ENCODE results near the gene TCEANC2. TPM values are rescaled to one million over a fixed set of nuclear protein-coding genes. Genes with fewer than 3 reads are reported as not detected.
"Not testable (repeated sequence)": the region's sequence is repeated elsewhere in the genome, so short reads cannot be mapped to it uniquely, and the experiment has no call there.

Gene TCEANC2
- total RNA-seq, 3 donors from 2014 or later, result 4.3 to 6.1 (median 5.9) TPM

DNA sequence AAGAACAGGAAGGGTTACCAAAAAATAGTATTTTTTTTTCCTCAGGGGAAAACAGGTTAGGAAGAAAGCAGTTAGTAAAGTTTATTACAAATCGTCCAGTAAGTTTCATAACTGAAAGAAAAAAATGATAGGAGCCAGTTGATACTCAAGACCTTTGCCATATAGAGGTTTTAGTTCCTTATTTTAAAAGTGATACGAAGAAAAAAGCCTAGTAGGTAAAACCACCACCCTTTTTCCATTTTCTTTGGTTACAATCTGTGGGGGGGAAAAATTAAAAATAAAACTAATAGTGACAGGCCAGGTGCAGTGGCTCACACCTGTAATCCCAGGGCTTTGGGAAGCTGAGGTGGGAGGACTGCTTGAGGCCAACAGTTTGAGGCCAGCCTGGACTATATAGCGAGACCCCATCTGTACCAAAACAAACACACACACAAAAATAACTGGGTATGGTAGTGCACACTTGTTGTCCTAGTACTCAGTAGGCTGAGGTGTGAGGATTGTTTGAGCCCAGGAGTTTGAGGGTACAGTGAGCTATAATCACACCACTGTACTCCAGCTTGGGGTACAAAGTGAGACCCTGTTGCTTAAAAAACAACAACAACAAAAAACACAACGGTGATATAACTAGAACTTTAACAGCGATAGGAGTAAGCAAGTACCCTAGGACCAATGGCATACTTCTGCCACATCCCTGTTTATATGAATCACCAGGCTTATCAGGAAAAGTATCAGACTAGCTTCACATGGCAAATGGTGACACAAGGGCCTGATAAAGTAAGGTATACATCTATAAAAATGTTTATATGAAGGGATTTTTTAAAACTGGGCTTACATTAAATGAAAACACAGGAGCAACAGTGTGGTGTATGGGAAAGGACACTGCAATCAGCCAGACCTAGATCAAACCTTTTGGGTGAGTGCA is 5.8 kb upstream of the TCEANC2 start:
- H3K9me3 ChIP-seq, result no peaks in the 10 kb centered on the region
- no peak for DNase-seq (ENCODE audit: low spot score in 2 of 2)
- no peaks in the 10 kb centered on the region for H3K27me3 ChIP-seq
- H3K36me3 ChIP-seq, result no peaks in the 10 kb centered on the region
- H3K27ac ChIP-seq, result no peak overlapping the region
- H3K4me3 ChIP-seq, result no peak overlapping the region
- intact Hi-C loops (cut with DNase I; ENCODE audit: low total_unique reads), result no loop called here
- H3K4me1 ChIP-seq, result peaks cover 2 to 24% of the 10 kb centered on the region in 2 donors
- TF ChIP-seq POLR2A (IDR thresholded peaks at IDR 0.05) (no peak), POLR2AphosphoS5 (IDR thresholded peaks at IDR 0.05) (no peak)
- TF ChIP-seq, protein P1, sequence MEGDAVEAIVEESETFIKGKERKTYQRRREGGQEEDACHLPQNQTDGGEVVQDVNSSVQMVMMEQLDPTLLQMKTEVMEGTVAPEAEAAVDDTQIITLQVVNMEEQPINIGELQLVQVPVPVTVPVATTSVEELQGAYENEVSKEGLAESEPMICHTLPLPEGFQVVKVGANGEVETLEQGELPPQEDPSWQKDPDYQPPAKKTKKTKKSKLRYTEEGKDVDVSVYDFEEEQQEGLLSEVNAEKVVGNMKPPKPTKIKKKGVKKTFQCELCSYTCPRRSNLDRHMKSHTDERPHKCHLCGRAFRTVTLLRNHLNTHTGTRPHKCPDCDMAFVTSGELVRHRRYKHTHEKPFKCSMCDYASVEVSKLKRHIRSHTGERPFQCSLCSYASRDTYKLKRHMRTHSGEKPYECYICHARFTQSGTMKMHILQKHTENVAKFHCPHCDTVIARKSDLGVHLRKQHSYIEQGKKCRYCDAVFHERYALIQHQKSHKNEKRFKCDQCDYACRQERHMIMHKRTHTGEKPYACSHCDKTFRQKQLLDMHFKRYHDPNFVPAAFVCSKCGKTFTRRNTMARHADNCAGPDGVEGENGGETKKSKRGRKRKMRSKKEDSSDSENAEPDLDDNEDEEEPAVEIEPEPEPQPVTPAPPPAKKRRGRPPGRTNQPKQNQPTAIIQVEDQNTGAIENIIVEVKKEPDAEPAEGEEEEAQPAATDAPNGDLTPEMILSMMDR (IDR thresholded peaks at IDR 0.05), result no peak

- DNase-seq (ENCODE audit: low spot score in 2 of 2); H3K36me3 ChIP-seq; H3K27me3 ChIP-seq; H3K4me3 ChIP-seq; intact Hi-C loops (cut with DNase I; ENCODE audit: low total_unique reads); H3K27ac ChIP-seq; H3K9me3 ChIP-seq: not testable (repeated sequence)
- H3K4me1 ChIP-seq, result peaks cover 2 to 34% of the 10 kb centered on the region in 2 donors
Observed at GRCh38 chr1:54050435-54050834, 3.0 kb upstream of the TCEANC2 start.

GRCh38 chr1:54051933-54052430 is 1.4 kb upstream of the TCEANC2 start:
- H3K9me3 ChIP-seq, result no peaks in the 10 kb centered on the region
- no peaks in the 10 kb centered on the region for H3K27me3 ChIP-seq
- intact Hi-C loops (cut with DNase I; ENCODE audit: low total_unique reads), result no loop called here
- TF ChIP-seq POLR2AphosphoS5 (IDR thresholded peaks at IDR 0.05) (no peak), POLR2A (IDR thresholded peaks at IDR 0.05) (no peak)
- TF ChIP-seq, protein P1 (IDR thresholded peaks at IDR 0.05), result no peak
- H3K27ac ChIP-seq, result peak overlapping the region; percentile 97 to 99
- no peaks in the 10 kb centered on the region for H3K36me3 ChIP-seq
- peaks cover 2 to 34% of the 10 kb centered on the region in 2 donors for H3K4me1 ChIP-seq
- DNase-seq (ENCODE audit: low spot score in 2 of 2), result no peak
- peak overlapping the region; percentile 82 to 99 (median 83) for H3K4me3 ChIP-seq

DNA sequence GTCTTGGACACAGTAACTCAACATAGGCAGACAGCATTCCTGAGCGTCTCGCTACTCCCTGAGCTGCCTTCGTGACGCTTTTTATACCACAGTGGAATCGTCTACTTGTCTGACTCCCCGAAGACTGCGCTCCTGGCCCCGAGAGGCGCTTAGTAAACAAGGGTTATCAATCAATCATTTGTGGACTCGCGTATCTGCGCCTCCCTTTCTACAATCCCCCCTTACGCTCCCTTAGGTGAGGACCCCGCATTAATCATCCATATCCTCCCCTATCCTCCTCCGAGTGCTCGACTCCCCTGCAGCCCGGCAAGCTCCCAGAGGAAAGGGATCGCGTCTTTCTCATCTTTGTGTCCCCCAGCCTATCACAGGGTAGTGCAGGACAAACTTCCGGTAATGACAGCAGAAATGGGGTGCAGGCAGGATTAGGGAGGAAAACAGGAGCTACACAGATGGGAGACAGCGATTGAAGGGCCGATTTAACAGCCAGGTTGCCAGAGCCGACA is 926 bp upstream of the TCEANC2 start:
- Histone ChIP-seq H3K4me1 (peaks cover 2 to 34% of the 10 kb centered on the region in 2 donors), H3K9me3 (no peaks in the 10 kb centered on the region), H3K4me3 (peak overlapping the region; percentile 82 to 99 (median 83)), H3K27ac (peak overlapping the region; percentile 97 to 99), H3K27me3 (no peaks in the 10 kb centered on the region), H3K36me3 (no peaks in the 10 kb centered on the region)
- intact Hi-C loops (cut with DNase I; ENCODE audit: low total_unique reads), result no loop called here
- peak in 1 of 2 donors; percentile 39 for DNase-seq (ENCODE audit: low spot score in 2 of 2)
- TF ChIP-seq, protein P1 (IDR thresholded peaks at IDR 0.05), result peak in 1 of 3 donors; percentile 7
- TF ChIP-seq POLR2AphosphoS5 (IDR thresholded peaks at IDR 0.05) (no peak), POLR2A (IDR thresholded peaks at IDR 0.05) (no peak)

DNA sequence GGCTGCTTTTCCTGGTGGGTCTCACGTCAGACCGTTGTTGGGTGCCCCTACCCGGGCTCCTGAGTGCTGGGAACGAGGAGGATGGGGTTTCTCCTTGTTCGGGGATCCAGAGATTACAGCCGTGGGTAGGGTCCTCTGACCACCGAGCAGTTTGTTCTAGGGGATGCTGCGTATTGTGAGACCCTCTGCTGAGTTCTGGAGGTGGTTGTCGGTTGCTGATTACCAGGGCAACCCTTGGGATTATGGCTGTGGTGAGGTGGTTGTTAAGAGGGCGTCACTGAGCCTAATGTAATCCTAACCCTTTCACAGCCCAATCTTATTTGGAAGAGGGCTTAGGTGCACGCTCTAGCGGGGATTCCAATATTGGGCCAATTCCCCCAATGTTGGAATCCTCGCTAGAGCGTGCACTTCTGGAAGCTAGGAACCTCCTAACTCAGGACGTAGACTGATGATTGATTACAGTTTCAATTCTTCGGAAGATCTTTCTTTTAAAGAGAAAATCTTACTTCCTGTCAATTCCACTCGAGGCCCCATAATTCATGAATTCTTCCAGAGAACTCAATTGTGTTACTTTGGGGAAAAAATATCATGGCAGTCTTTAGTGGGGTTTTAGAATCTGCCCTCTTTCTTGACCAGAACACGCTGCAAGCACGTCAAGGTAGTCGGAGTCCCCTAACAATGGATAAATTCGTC is 483 bp downstream of the TCEANC2 start:
- H3K27ac ChIP-seq, result peak overlapping the region; percentile 97 to 99
- TF ChIP-seq POLR2AphosphoS5 (IDR thresholded peaks at IDR 0.05) (no peak), POLR2A (IDR thresholded peaks at IDR 0.05) (no peak)
- TF ChIP-seq, protein P1 (IDR thresholded peaks at IDR 0.05), result no peak
- intact Hi-C loops (cut with DNase I; ENCODE audit: low total_unique reads), result no loop called here
- no peaks in the 10 kb centered on the region for H3K9me3 ChIP-seq
- no peaks in the 10 kb centered on the region for H3K36me3 ChIP-seq
- H3K4me3 ChIP-seq, result peak overlapping the region; percentile 82 to 99 (median 83)
- DNase-seq (ENCODE audit: low spot score in 2 of 2), result no peak
- H3K27me3 ChIP-seq, result no peaks in the 10 kb centered on the region
- H3K4me1 ChIP-seq, result peaks cover 2 to 29% of the 10 kb centered on the region in 2 donors
